NB4 (cell line): Measurements from ENCODE around the gene ARL14.

Experiments
- DNase-seq: peaks from one replicate; pipeline ENCODE4 v3.0.0; 2010; ENCODE audit warnings: low read depth
- H3K4me3 ChIP-seq: one replicate; pipeline ENCODE4 v1.5.1; 2011; ENCODE audit warnings: mild to moderate bottlenecking, low read depth, low read length, moderate library complexity
- MYC ChIP-seq: IDR thresholded peaks from 2 replicates; pipeline ENCODE4 v1.6.1; 2011; ENCODE audit warnings: low read depth, low read length
- POLR2A ChIP-seq: IDR thresholded peaks from 2 replicates; pipeline ENCODE4 v1.6.1; 2011; ENCODE audit warnings: mild to moderate bottlenecking; ENCODE audit not compliant: insufficient read length; ENCODE audit errors: extremely low read depth
- TF ChIP-seq, protein P1 (sequence below): IDR thresholded peaks from 2 replicates; pipeline ENCODE4 v1.6.1; 2011; ENCODE audit warnings: low read depth, low read length
- TF ChIP-seq, protein P2 (sequence below): IDR thresholded peaks from one replicate; pipeline ENCODE4 v1.5.1; 2012; ENCODE audit warnings: low read depth, low read length

Gene ARL14

GRCh38 chr3:160676547-160677303 is at the start of gene ARL14:
TSS of gene ARL14 (plus strand) at chr3:160677160. CDS start at chr3:160677347, 187 bp downstream.
- no peak for DNase-seq
- H3K4me3 ChIP-seq: no peak within 1 kb of the TSS
- TF ChIP-seq, protein P1, sequence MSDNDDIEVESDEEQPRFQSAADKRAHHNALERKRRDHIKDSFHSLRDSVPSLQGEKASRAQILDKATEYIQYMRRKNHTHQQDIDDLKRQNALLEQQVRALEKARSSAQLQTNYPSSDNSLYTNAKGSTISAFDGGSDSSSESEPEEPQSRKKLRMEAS: no peak
- TF ChIP-seq MYC (no peak), POLR2A (no peak)
- TF ChIP-seq, protein P2, sequence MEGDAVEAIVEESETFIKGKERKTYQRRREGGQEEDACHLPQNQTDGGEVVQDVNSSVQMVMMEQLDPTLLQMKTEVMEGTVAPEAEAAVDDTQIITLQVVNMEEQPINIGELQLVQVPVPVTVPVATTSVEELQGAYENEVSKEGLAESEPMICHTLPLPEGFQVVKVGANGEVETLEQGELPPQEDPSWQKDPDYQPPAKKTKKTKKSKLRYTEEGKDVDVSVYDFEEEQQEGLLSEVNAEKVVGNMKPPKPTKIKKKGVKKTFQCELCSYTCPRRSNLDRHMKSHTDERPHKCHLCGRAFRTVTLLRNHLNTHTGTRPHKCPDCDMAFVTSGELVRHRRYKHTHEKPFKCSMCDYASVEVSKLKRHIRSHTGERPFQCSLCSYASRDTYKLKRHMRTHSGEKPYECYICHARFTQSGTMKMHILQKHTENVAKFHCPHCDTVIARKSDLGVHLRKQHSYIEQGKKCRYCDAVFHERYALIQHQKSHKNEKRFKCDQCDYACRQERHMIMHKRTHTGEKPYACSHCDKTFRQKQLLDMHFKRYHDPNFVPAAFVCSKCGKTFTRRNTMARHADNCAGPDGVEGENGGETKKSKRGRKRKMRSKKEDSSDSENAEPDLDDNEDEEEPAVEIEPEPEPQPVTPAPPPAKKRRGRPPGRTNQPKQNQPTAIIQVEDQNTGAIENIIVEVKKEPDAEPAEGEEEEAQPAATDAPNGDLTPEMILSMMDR: no peak

GRCh38 chr3:160629491-160629890 is 47.5 kb upstream of the ARL14 start:
- no peak overlapping the region for H3K4me3 ChIP-seq
- TF ChIP-seq, protein P1: no peak
- no peak for TF ChIP-seq POLR2A
- TF ChIP-seq MYC: no peak
- TF ChIP-seq, protein P2: no peak
- no peak for DNase-seq

DNA sequence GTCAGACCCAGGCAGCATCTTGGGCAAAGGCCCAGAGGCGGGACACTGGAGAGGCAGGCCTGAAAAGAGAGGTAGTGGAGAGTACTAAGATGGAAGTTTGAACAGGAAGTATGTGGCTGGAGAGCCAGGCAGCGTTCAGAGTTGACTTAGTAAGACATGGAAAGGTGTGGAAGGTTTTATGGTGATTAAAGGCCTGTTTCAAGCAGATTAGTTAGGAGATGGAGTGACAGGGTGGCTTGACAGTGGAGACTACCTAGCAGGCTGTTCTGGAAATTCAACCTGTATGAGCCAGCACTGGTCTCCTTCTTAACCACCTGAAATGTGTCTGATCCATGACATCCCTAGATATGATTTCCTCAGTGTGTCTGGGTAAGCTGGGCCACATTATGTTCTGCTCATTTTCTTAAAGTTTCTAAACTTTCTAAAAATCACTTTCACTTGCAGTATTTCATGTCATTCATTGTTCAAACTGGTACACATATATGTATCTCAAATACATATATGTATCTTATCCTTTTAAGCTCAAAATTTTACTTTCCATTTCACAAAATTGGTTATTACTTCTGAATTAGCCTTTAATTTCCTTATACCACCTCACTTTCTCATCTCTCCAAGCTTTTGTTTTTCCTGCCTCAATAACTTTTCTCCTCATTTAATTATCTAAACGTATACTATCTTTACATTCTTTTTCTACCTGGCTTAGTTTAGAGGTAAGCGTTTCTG is 43.4 kb upstream of the ARL14 start:
- no peak overlapping the region for H3K4me3 ChIP-seq
- no peak for DNase-seq
- TF ChIP-seq, protein P1: no peak
- TF ChIP-seq, protein P2: no peak
- no peak for TF ChIP-seq MYC
- no peak for TF ChIP-seq POLR2A

DNA sequence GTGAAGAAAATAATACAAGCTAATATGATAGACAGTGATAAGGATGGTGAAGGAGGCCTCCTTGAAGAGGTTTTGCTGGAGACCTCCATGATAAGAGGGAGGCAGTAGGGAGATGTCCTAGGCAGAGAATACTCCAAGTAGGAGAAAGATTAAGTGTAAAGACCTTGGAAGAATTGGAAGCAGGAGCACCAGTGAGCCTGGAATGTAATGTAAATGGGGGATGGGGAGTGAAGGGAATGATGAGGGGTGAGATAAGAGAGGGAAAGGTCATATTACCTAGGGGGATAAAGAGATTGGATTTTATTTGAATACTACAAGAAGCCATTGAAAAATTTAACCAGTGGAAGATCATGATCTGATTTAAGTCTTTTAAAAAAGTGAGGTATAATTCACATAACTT is 41.7 kb upstream of the ARL14 start:
- H3K4me3 ChIP-seq: no peak overlapping the region
- TF ChIP-seq MYC: no peak
- TF ChIP-seq, protein P2: no peak
- no peak for TF ChIP-seq POLR2A
- TF ChIP-seq, protein P1: no peak

GRCh38 chr3:160637086-160637485 is 39.9 kb upstream of the ARL14 start:
- TF ChIP-seq, protein P1: no peak
- TF ChIP-seq, protein P2: no peak
- TF ChIP-seq POLR2A (no peak), MYC (no peak)
- no peak for DNase-seq
- H3K4me3 ChIP-seq: no peak overlapping the region

More for the DNA sequence above, 41.7 kb upstream of the ARL14 start:
- no peak for DNase-seq
